DMS153 treated with DMSO at 0.1 percent for 48 hours (cell line): Measurements from ENCODE around the gene HOXB3.

Experiments used
- DNase-seq: peaks from one replicate; lab custom pipeline; 2025; ENCODE audit not compliant: unreplicated experiment; lab: John Stamatoyannopoulos, UW

The HOXB3 gene

DNA sequence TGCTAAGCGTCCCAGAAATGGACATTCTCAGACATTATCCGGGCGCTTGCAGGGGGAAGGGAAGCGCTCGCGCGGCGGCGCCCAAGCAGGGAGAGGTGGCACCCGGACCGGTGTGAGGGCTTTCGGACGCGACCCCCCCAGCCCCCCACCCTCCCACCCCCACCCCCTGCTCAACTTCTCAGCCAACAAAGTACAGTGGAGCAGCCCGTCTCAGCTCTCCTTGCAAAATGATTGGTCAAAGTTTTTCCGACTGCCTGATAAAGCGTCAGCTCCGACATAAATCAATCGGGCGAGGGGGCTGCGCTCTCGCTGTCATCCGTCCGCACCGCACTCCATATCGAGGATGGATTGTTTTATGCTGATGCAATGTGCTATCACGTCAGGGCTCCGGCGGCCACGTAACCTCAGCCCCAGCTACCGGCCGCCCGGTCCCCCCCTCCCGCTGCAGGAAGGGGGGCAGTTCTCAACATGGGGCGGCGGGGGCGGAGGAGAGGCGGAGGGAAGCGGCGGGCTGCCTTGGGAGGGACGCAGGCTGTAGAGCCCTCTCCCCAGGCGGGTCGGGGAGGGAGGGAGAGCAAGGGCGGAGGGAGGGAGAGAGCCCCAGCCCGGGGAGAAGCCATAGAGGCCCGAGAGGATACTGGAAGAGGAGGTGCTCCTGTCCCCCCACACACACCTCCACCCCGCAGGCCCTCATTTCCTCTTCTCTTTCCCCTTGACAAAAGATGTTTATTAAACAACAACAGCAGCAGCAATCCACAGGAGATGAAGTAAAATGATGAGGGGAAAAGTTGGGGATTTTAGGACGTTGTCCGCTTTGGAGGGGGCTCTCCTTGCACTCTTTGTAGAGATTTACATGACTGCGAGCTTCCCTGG lies 36.4 kb upstream of the HOXB3 start, which contains the start of gene HOXB9:
HOXB9 (minus strand) TSS at position 114 of the 873 bp plus-strand sequence; CDS start at position 25, 89 bp downstream.
- no peak for DNase-seq

DNA sequence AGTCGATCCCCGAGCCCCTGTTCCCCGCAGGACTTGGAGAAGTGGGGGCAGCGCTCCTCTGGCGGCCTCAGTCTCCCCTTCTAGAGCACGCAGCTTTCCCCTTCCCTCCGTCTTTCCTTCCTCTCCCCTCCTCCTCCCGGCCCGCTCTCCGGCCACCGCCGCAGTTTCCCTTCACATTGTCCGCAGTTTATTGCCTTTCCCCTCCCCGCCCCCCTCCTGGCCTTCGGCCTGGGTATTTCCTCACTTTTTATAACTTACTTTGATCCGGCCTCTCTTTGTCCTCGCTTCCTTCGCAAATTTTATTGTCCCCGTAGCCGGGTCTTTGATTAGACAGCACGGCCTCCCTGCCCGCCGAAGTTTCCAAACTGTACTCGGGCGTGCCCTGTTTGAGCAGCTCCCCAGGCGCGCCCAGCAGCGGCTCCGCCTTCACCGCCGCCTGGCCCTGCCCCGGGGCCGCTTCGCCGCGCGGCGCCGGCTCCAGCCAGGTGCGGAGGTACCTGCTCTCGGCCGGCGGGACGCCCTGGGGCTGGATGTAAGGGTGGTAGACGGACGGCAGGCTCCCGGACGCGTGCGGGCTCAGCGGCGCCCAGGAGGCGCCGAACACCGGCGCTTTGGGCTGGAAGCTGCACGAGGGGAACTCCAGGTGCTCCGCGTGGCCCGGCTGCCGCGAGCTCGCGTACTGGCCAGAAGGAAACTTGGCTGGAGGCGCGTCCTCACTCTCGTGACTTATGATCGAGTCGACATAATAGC lies 35.6 kb upstream of the HOXB3 start:
- no peak for DNase-seq

DNA sequence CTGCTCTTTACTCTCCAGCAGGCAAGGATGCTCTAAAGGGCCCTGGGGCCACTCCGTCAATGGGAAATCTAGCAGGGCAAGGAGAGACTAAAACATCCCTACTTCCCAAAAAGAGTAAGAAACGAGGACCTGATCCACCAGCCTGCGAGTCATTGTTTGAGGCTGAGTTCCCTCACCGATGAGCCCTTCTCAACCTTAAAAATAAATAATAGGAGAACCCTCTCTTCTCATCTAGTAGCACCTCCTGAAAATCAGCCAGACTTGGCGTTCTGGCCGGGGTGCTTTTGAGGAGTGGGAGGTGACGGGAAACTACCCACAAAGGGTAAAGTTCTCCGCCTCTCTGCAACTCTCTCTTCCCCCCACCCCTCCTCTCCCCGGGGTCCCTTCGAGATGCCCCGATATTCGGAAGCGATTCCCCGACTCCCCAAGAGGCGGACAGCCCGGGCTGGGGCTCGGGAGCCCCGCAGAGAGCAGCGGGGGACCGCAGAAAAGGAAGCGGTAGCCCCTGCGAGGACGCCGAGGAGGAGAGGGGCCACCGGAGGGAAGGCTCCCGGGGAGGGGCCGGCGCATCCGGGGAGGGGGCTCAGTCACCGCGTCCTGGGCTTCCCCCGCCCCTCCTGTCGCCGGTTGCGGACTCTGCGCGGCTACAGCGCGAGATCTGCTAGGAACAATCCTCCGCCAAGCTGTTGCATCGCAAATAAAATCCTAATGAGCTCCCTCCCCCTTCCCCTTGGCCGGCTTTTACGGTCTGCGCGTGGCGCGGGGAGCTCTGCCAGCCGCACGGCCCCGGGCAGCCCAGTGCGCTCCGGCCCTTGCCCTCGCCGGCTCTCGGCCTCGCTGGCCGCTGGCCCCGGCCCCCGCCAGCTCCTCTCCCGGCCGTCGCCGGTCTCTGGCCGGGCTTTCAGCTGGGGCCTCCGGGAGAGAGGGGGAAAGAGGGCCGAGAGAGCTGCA lies 34.8 kb upstream of the HOXB3 start:
- DNase-seq, result no peak

DNA sequence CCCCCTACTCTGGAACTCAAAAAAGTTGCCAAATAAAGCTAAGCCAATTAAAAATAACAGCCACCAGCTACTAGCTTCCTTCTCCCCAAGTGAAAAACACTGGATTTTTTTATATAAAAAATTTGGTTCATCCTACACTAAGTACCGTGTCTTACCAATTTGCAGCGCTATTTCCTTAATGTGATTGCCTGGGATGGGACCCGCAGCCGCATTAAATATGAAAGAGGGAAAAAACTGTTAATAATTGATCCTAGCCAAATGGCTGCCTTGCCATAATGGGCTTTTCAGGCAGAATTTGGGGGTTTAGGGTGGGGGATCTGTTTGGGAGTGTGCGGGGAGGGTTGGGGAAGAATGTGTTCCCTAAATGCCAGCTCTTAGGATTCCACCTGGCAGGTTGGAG lies 34.1 kb upstream of the HOXB3 start:
- no peak for DNase-seq

DNA sequence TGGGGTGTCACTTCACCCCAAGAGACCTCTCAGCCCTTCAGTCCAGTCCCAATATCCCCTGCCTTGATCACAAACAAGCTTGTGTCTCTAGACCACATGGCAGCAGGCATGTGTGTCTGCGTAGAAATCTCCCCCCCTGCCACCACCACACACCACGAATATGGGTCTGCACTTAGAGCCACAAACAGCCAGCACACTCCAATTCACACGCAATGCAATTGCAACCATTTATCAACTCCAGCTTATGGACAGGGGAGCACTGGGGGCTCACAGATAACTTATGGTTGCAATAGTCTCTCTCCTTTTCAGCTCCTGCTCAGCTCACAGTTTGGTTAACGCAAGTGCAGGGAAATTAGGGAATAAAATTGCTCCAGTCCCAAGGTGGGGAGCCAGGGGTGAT lies 33.5 kb upstream of the HOXB3 start:
- DNase-seq, result no peak

DNA sequence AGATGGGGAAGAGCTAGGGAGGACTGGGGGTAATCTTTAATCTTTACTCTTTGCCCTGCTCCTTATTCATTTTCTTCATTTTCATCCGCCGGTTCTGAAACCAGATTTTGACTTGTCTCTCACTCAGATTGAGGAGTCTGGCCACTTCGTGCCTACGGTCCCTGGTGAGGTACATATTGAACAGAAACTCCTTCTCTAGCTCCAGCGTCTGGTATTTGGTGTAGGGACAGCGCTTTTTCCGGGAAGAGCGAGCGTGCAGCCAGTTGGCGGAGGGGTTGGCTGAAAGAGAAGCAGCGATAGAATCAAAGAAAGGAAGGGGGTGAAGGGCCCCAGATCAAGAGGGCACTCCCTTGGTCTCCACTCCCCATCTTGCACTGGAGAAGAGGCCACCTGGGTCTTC lies 32.8 kb upstream of the HOXB3 start:
- DNase-seq, result no peak

DNA sequence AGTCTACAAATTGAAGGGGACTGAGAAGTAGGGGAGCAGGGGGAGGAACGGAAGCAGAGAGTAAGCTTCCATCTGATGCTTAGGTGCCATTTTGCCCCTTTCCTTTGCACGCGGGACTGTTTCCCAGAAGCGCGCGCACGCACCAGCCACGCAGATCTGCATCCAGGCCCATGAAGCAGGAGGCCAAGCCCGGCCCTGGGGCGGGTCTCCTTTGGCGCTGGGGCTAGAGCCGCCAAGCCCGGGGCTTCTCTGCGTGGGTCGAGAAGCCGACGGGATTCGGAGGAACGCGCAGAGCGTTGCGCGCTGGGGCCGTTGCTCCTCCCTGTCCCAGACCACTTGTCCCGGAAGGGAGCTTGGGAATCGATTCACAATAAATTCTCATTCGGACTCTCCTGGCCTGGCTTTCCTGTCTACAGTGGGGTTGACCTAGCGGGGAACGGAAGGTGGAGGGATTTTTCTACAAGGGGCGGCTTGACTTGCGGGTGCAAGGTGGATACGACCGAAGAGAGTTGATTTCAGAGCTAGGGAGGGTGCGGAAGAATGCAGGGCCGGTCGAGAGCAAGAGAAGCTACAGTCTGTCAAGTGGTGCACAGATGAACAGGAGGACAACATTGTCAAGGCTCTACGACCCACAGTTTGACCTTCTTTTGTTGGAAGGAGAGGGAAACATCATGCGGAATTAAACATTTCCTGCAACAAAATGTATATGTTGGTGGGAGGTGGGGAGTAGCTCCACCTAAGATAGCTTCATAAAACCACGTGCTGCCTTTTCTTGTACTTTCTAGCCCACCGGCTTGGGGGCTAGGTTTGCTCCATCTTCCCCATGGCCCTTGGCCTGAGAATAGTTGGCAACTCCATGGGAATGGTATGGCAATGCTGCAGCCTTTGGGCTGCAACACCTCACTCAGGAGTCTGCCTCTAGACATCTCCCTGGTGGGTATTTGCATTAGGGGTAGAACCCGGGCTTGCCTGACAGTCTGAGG lies 31.7 kb upstream of the HOXB3 start:
- DNase-seq, result no peak

DNA sequence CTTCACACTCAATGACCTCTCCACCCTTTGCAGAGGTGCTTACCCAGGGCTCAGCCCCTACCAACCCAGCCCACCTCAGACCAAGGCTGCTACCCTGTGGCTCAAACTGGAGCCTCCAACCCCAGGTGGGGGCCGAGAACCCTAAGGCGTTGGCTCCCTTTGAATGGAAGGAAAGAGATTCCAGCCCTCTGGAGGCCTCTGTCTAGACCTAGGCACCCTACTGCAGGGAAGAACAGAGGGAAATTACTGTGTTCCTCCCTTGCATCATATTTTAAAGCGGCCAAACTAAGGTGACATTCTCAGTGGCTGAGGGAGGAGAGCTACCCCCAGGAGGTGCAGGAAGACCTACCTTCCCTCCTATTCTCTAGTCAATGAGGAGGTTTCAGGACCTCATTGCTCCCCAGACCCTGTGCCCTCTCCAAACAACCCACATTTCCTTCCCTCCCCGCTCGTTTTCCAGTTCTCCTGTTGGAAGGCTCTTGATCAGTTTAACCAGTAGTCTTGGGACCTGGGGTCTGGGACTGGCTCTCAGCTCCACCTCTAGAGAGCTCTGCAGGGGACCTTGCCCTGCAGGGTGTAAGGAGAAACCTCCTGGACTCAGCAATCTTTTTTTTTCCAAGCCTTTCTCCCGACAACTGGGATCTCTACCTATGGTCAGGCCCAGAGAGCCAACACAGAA lies 30.6 kb upstream of the HOXB3 start:
- no peak for DNase-seq

DNA sequence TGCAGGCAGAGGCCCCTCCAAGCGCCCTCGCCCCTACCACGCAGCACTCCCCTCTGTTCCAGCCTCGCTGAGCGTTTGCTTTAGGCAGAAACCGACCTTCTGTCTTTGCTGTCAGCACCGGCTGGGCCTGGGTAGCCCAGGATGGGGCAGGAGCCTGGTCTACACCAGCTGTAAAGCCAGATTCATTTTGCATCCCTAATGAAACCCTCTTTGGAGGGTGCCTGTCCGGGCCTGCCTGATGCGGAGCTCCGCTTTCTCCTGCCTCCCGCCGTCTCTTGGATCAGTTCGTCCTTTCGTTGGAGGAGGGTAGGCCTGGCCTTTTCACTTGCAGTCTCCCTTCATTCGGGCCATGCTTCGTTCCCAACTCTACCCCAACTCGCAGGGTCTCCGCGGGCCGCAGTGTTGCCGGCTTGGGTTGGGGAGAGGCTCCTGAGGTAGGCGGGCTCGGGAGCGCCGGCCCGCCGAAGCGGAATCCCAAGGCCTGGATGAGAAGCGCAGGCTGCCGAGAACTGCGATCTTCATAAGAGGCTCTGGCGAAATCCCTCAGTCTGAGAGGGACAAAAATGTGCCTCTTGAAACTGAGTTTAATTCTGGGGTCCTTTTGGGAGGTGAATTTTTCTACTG lies 29.9 kb upstream of the HOXB3 start:
- DNase-seq, result no peak

DNA sequence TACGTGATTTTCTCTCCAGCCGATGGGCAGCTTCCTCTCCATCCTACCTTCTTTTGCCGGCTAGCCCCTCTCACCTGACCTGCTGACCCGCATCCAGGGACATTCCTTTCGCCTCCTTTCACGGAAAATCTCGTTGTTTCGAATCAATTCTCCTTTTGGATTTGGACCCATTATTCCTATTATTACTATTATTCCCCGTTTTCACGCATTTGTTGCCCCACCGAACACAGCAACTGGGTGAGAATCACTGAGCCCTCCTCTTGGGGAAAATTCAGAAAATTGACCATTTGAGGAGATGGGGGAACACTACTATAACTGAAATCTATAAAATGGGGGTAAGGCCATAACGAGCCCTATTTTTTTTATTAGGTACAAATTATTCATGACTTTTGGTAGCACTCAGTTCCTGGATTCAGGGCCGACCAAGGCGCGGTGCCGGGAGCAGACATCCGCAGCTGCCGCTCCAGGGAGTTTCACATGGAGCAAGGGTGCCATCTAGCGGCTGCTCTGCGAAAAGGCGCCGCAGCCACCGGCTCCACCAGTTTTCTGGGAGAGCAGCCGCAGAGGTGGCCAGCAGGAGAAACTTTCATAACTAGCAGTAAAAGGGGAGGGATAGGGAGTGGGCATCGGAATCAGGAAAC lies 28.3 kb upstream of the HOXB3 start:
- DNase-seq, result peak; percentile 88

DNA sequence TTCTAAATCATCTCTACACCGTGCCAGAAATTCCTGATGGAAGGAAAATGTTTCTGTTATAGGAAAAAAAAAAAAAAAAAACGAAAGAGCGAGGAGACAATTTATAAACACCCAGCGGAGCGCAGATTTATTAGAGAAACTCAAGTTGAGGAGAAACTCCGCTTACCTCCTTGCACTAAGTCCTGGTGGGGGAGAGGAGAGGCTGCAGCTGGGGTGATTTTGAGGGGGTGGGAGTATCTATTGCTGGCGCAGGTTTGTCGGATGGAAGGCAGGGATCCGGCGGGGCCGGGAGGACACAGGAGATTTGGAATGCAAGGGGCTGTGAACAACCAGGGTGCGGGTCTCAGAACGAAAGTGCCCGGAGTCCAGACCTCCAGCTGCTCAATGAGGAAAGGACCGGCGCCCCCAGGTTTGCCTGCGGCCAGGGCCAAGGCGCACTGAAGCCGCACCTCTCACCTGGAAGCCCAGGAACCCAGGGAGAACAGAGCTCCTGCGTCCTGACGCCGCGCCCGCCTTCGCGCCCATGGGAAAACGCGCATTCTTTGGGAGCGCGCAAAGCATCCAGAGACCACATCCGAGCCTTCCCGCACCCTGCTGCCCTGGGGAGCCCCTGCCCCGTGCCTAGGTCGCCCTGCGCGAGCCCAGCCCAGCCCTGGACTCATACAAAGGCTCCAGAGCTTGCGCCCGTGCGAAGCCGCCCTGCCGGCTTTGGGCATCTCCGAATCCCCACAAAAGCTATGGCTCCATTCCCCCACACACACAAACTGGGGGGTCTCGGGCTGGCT lies 27.6 kb upstream of the HOXB3 start:
- no peak for DNase-seq

DNA sequence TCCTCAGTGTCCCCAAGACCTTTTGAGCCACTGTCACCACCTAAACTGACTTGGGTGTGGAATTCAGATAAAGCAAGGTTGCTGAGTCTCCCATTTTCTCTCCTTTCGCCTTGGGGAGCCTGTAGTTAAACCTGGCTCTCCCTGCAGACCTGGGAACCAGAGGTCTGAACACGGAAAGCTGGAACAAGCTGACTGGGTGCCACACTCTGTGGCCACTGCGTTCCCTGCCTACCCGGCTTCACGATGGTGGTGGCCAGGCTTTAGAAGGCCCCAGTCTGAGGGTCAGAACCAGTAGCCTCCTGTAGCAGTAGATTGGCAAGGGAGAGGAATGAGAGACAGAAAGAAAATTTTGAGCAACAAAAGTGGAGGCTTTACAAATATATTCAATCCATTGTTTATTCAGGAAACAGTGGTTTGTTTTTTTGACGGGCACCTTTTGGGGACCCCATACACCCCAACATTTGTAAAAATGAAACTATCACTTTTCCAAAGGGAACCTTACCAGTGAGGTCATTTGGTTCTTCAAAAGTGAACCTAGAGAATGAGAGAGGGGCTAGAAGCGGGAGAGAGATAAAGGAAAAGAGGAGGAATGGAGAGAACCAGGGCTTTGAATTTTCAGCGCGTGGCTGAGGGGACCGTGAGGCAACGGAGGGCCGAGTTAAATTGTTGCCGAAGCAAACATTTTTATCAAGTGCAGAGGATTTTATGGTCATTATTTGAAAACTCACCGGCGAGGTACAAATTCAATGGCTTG lies 26.9 kb upstream of the HOXB3 start:
- DNase-seq, result no peak

DNA sequence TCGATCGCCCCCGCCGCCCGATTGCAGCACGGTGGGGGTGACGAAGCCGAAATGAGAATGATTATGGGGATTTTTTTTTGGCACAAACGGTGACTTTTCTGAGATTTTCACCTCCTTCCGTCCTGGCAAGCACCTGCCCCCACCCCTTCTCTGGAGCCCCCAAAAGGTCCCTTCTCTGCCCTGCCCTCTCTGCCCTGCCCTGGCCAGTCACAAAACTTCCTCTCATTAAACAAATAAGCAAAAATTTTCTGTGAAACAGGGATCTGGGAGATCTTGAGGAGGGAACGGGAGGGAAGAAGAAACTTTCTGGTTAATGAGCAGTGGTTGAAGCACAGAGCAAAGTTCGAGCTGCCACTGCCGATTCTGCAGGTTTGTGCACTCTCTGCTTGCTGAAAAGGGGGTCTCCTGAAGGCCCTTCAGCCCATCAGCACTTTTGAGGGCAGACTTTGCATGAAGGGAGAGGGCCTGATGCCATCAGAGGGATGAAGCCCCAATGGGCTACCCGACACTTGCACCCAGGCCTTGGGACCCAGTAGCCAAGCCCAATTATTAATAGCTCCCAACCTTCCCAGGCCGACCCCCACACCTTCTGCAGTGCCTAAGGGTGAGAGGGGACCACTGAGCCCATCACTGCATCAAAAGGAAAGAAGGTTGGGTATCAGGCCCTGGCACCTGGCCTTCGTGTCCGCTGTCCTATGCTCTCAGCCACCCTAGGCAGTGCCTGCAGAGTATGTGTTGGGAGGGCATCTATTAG lies 26.1 kb upstream of the HOXB3 start:
- DNase-seq, result no peak

DNA sequence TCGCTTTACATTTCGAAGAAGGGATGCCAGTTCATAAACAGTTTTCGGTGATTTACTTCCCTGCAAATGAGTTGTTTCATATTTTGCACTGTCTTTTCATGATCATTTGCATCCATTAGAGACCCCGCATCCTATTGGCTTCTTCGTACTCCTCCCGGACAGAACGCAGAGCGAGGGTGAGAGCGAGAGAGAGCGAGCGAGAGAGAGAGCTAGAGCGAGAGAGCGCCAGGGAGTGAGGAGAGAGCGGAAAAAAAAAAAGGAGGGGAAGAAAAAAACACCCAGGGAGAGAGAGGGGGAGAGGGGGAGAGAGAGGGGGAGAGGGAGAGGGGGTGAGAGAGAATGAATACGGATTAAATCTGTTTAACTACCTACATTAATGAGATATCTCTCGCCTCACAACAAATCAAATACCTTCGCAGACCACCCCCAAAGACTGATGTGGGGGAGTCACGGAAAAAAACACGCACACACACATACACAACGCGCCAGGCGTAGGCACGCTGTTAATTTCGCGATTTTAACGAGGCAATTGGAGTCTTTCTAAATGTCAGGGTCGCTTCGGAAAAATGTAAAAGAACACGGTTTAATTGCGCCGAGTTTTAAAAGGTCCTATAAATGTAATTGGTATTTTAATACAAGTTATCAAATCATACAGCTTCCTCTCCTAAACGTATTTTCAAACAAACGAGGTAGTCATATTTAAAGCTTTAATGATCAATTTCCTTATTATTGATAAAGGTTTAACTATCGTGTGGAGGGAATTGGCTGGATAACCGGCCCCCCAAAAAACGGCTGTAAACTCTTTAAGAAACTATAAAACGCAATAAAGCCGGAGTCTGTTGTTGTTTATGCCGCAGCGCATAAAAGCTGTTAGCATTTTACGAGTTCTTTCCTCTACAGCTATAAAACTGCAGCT lies 25.3 kb upstream of the HOXB3 start, which contains the start of gene HOXB8:
HOXB8 (minus strand) TSS at position 246 of the 916 bp plus-strand sequence. CDS start 588 bp downstream, outside the sequence.
- DNase-seq, result no peak
